Skeletal muscle satellite cell (primary cell): Measurements from ENCODE around the gene GNAQ.

ENCODE experiments used
- H3K27me3 ChIP-seq: 2 replicates; pipeline ENCODE4 v1.7.0; 2013; ENCODE audit warnings: low read length; ENCODE audit not compliant: control insufficient read depth, insufficient read depth
- H3K36me3 ChIP-seq: 2 replicates; pipeline ENCODE4 v1.7.0; 2013; ENCODE audit warnings: mild to moderate bottlenecking, control low read depth, low read length; ENCODE audit not compliant: insufficient read depth
- H3K4me1 ChIP-seq: 2 replicates; pipeline ENCODE4 v1.7.0; 2013; ENCODE audit warnings: low read length; ENCODE audit not compliant: control insufficient read depth, insufficient read depth
- H3K4me2 ChIP-seq: 2 replicates; pipeline ENCODE4 v1.7.0; 2013; ENCODE audit warnings: mild to moderate bottlenecking, low read length
- H3K4me3 ChIP-seq: 2 replicates; pipeline ENCODE4 v1.7.0; 2013; ENCODE audit warnings: low read length
- H3K9ac ChIP-seq: 2 replicates; pipeline ENCODE4 v1.7.0; 2013; ENCODE audit warnings: mild to moderate bottlenecking, low read depth, low read length, moderate library complexity
- H3K9me3 ChIP-seq: replicated peaks from 2 replicates; pipeline ENCODE4 v1.7.0; 2013; ENCODE audit warnings: mild to moderate bottlenecking, control low read depth, low read length

The GNAQ gene

GRCh38 chr9:78014776-78015175 is 16.8 kb downstream of the GNAQ start:
- Histone ChIP-seq H3K27me3 (no peaks in the 10 kb centered on the region), H3K4me1 (peaks cover 45% of the 10 kb centered on the region), H3K36me3 (no peaks in the 10 kb centered on the region), H3K4me3 (peak overlapping the region; percentile 7), H3K9me3 (no peaks in the 10 kb centered on the region), H3K4me2 (peak overlapping the region; percentile 44), H3K9ac (no peak overlapping the region)

GRCh38 chr9:78013934-78014333 is 17.7 kb downstream of the GNAQ start:
- no peak overlapping the region for H3K9ac ChIP-seq
- H3K4me1 ChIP-seq, result peaks cover 49% of the 10 kb centered on the region
- no peaks in the 10 kb centered on the region for H3K27me3 ChIP-seq
- H3K4me3 ChIP-seq, result peak overlapping the region; percentile 7
- H3K9me3 ChIP-seq, result no peaks in the 10 kb centered on the region
- H3K36me3 ChIP-seq, result no peaks in the 10 kb centered on the region
- H3K4me2 ChIP-seq, result peak overlapping the region; percentile 44

- Histone ChIP-seq H3K9ac (no peak overlapping the region), H3K9me3 (no peaks in the 10 kb centered on the region), H3K4me2 (no peak overlapping the region), H3K27me3 (no peaks in the 10 kb centered on the region), H3K4me1 (peaks cover 43% of the 10 kb centered on the region), H3K4me3 (no peak overlapping the region), H3K36me3 (no peaks in the 10 kb centered on the region)
Observed at GRCh38 chr9:78011049-78011448, 20.6 kb downstream of the GNAQ start.

GRCh38 chr9:78010445-78010844 is 21.2 kb downstream of the GNAQ start:
- no peaks in the 10 kb centered on the region for H3K27me3 ChIP-seq
- H3K36me3 ChIP-seq, result no peaks in the 10 kb centered on the region
- H3K4me2 ChIP-seq, result no peak overlapping the region
- no peaks in the 10 kb centered on the region for H3K9me3 ChIP-seq
- H3K4me1 ChIP-seq, result peaks cover 46% of the 10 kb centered on the region
- H3K9ac ChIP-seq, result no peak overlapping the region
- H3K4me3 ChIP-seq, result no peak overlapping the region

GRCh38 chr9:78009186-78009585 is 22.4 kb downstream of the GNAQ start:
- Histone ChIP-seq H3K27me3 (no peaks in the 10 kb centered on the region), H3K4me3 (no peak overlapping the region), H3K4me1 (peaks cover 39% of the 10 kb centered on the region)

GRCh38 chr9:78006734-78007133 is 24.9 kb downstream of the GNAQ start:
- Histone ChIP-seq H3K36me3 (no peaks in the 10 kb centered on the region), H3K9ac (no peak overlapping the region), H3K9me3 (no peaks in the 10 kb centered on the region), H3K4me3 (no peak overlapping the region), H3K27me3 (no peaks in the 10 kb centered on the region), H3K4me2 (no peak overlapping the region), H3K4me1 (peaks cover 42% of the 10 kb centered on the region)

More at GRCh38 chr9:78009186-78009585, 22.4 kb downstream of the GNAQ start:
- no peak overlapping the region for H3K9ac ChIP-seq
- no peaks in the 10 kb centered on the region for H3K36me3 ChIP-seq
- no peaks in the 10 kb centered on the region for H3K9me3 ChIP-seq
- H3K4me2 ChIP-seq, result no peak overlapping the region

- Histone ChIP-seq H3K36me3 (no peaks in the 10 kb centered on the region), H3K4me1 (peaks cover 35% of the 10 kb centered on the region), H3K4me2 (no peak overlapping the region), H3K9me3 (no peaks in the 10 kb centered on the region), H3K27me3 (no peaks in the 10 kb centered on the region), H3K9ac (no peak overlapping the region), H3K4me3 (no peak overlapping the region)
Observed at GRCh38 chr9:78005231-78006002, 26.2 kb downstream of the GNAQ start.

- H3K27me3 ChIP-seq, result no peaks in the 10 kb centered on the region
- no peak overlapping the region for H3K4me2 ChIP-seq
- H3K4me1 ChIP-seq, result peaks cover 29% of the 10 kb centered on the region
- H3K36me3 ChIP-seq, result no peaks in the 10 kb centered on the region
- H3K9me3 ChIP-seq, result no peaks in the 10 kb centered on the region
- H3K9ac ChIP-seq, result no peak overlapping the region
- H3K4me3 ChIP-seq, result no peak overlapping the region
Observed at GRCh38 chr9:78004478-78005229, 27.0 kb downstream of the GNAQ start.

- Histone ChIP-seq H3K9me3 (no peaks in the 10 kb centered on the region), H3K4me2 (no peak overlapping the region), H3K36me3 (no peaks in the 10 kb centered on the region), H3K4me1 (peaks cover 34% of the 10 kb centered on the region), H3K4me3 (no peak overlapping the region), H3K9ac (no peak overlapping the region), H3K27me3 (no peaks in the 10 kb centered on the region)
Observed at GRCh38 chr9:78003730-78004129, 27.9 kb downstream of the GNAQ start.

GRCh38 chr9:78001946-78002731 is 29.5 kb downstream of the GNAQ start:
- peaks cover 34% of the 10 kb centered on the region for H3K4me1 ChIP-seq

GRCh38 chr9:78000221-78000620 is 31.4 kb downstream of the GNAQ start:
- Histone ChIP-seq H3K9me3 (no peaks in the 10 kb centered on the region), H3K4me2 (no peak overlapping the region), H3K27me3 (no peaks in the 10 kb centered on the region), H3K4me1 (peaks cover 29% of the 10 kb centered on the region), H3K4me3 (no peak overlapping the region), H3K36me3 (peaks cover 5% of the 10 kb centered on the region), H3K9ac (no peak overlapping the region)

More at GRCh38 chr9:78001946-78002731, 29.5 kb downstream of the GNAQ start:
- Histone ChIP-seq H3K36me3 (no peaks in the 10 kb centered on the region), H3K9me3 (no peaks in the 10 kb centered on the region), H3K4me3 (no peak overlapping the region), H3K4me2 (peak overlapping the region; percentile 4), H3K9ac (peak overlapping the region; percentile 17), H3K27me3 (no peaks in the 10 kb centered on the region)
